H1 (cell line): ENCODE results near the gene DTL. TPM values are rescaled to one million over a fixed set of nuclear protein-coding genes. Genes with fewer than 3 reads are reported as not detected.

ENCODE experiments used
- CTCF ChIA-PET: fragments of 300-600 bp; sonication (Branson Sonifier 250); formaldehyde crosslinking; loops from one replicate; lab custom pipeline; 2021; ENCODE audit not compliant: partially characterized antibody; lab: Charles Lee
- POLR2A ChIA-PET: fragments of 300-600 bp; sonication (Branson Sonifier 250); formaldehyde crosslinking; loops from one replicate; lab custom pipeline; 2021; ENCODE audit warnings: inconsistent platforms; ENCODE audit not compliant: partially characterized antibody; lab: Charles Lee
- DNase-seq, 2 experiments: peaks; one replicate each; pipeline versions ENCODE4 v3.0.0 to v3.0.0-alpha.2; 2010 to 2022; ENCODE audit warnings: low spot score in 2 of 2, low read depth in 1 of 2, mixed read lengths in 1 of 2
- FAIRE-seq: peaks from 2 replicates; lab custom pipeline; 2011; peaks lifted over from hg19 to GRCh38; lab: Jason Lieb, UNC
- H2AFZ ChIP-seq: 2 replicates; pipeline ENCODE4 v1.8.1; 2012; ENCODE audit warnings: low read length, inconsistent platforms
- H2AK5ac ChIP-seq: 2 replicates; pipeline ENCODE4 v1.6.1; 2013; ENCODE audit warnings: low read depth, low read length
- H2BK120ac ChIP-seq: replicated peaks from 2 replicates; pipeline ENCODE3; 2013; ENCODE audit warnings: low read depth, low read length, inconsistent platforms
- H2BK12ac ChIP-seq: 2 replicates; pipeline ENCODE4 v1.6.1; 2013; ENCODE audit warnings: low read depth, low read length
- H2BK15ac ChIP-seq: 2 replicates; pipeline ENCODE4 v1.6.1; 2013; ENCODE audit warnings: low read length
- H2BK20ac ChIP-seq: 2 replicates; pipeline ENCODE4 v1.6.1; 2013; ENCODE audit warnings: low read length
- H2BK5ac ChIP-seq: 2 replicates; pipeline ENCODE4 v1.6.1; 2013; ENCODE audit warnings: low read depth, low read length
- H3K14ac ChIP-seq: 2 replicates; pipeline ENCODE4 v1.6.1; 2013; ENCODE audit warnings: inconsistent platforms; ENCODE audit not compliant: insufficient read length
- H3K18ac ChIP-seq: 2 replicates; pipeline ENCODE4 v1.6.1; 2013; ENCODE audit warnings: low read length; ENCODE audit errors: extremely low read depth
- H3K23ac ChIP-seq: 2 replicates; pipeline ENCODE4 v1.6.1; 2013; ENCODE audit warnings: inconsistent platforms; ENCODE audit not compliant: insufficient read length
- H3K23me2 ChIP-seq: 2 replicates; pipeline ENCODE4 v1.6.1; 2013; ENCODE audit warnings: low read depth, low read length
- H3K27ac ChIP-seq: 2 replicates; pipeline ENCODE4 v1.6.1; 2011; ENCODE audit warnings: low read depth, low read length, inconsistent platforms
- H3K27me3 ChIP-seq, 4 experiments: replicated peaks in 1 of 4; 1 replicate in 1 of 4; 2 replicates in 3 of 4; pipeline versions ENCODE4 v1.6.1 to v1.8.1; 2011 to 2013; ENCODE audit warnings: low read length in 3 of 4, mild to moderate bottlenecking in 3 of 4, inconsistent platforms in 2 of 4, mixed read lengths in 2 of 4, moderate library complexity in 1 of 4; ENCODE audit not compliant: control insufficient read depth in 3 of 4, insufficient read depth in 3 of 4; ENCODE audit errors: extremely low read depth in 1 of 4
- H3K36me3 ChIP-seq, 4 experiments: 2 replicates each; pipeline versions ENCODE4 v1.6.1 to v1.8.1; 2011 to 2013; ENCODE audit warnings: mild to moderate bottlenecking in 4 of 4, low read length in 3 of 4, moderate library complexity in 2 of 4, control low read depth in 1 of 4, inconsistent platforms in 1 of 4; ENCODE audit not compliant: insufficient read depth in 4 of 4, control insufficient read depth in 2 of 4
- H3K4ac ChIP-seq: replicated peaks from 2 replicates; pipeline ENCODE3; 2013; ENCODE audit warnings: low read length, low read depth, mixed read lengths, inconsistent platforms; ENCODE audit not compliant: insufficient read length
- H3K4me1 ChIP-seq, 4 experiments: replicated peaks in 1 of 4; 1 replicate in 1 of 4; 2 replicates in 3 of 4; pipeline versions ENCODE4 v1.6.1 to v1.8.1; 2011 to 2013; ENCODE audit warnings: low read length in 3 of 4, inconsistent platforms in 2 of 4, mixed read lengths in 1 of 4; ENCODE audit not compliant: insufficient read depth in 4 of 4, control insufficient read depth in 3 of 4
- H3K4me2 ChIP-seq, 2 experiments: 2 replicates each; pipeline versions ENCODE4 v1.6.1 to v1.8.1; 2011 to 2013; ENCODE audit warnings: low read depth in 2 of 2, low read length in 2 of 2, control low read depth in 1 of 2, inconsistent platforms in 1 of 2, mild to moderate bottlenecking in 1 of 2; ENCODE audit not compliant: insufficient read depth in 1 of 2
- H3K4me3 ChIP-seq, 4 experiments: fragments of 200-600, 300-600 bp in 1 of 4; sonication (generic), shearing (Covaris generic), sonication (Bioruptor Twin) in 1 of 4; 2 replicates each; pipeline versions ENCODE4 v1.5.1 to v1.8.1; 2011 to 2016; ENCODE audit warnings: low read length in 4 of 4, low read depth in 3 of 4, control low read depth in 2 of 4, inconsistent platforms in 2 of 4, mild to moderate bottlenecking in 2 of 4, mixed read lengths in 1 of 4, moderate library complexity in 1 of 4; ENCODE audit not compliant: insufficient read depth in 2 of 4; ENCODE audit errors: extremely low read depth in 1 of 4
- H3K56ac ChIP-seq: replicated peaks from 2 replicates; pipeline ENCODE3; 2013; ENCODE audit warnings: low read depth, mild to moderate bottlenecking, mixed read lengths, low read length, inconsistent platforms; ENCODE audit not compliant: insufficient read length
- H3K79me1 ChIP-seq: 2 replicates; pipeline ENCODE4 v1.6.1; 2013; ENCODE audit warnings: low read depth, low read length, control low read depth
- H3K79me2 ChIP-seq, 2 experiments: 2 replicates each; pipeline versions ENCODE4 v1.6.1 to v1.8.1; 2012 to 2013; ENCODE audit warnings: low read length in 2 of 2, mild to moderate bottlenecking in 2 of 2, inconsistent platforms in 1 of 2; ENCODE audit not compliant: insufficient read depth in 2 of 2, control insufficient read depth in 1 of 2
- H3K9ac ChIP-seq, 4 experiments: replicated peaks in 1 of 4; 1 replicate in 1 of 4; 2 replicates in 3 of 4; pipeline versions ENCODE4 v1.6.1 to v1.8.1; 2011 to 2013; ENCODE audit warnings: low read depth in 3 of 4, low read length in 3 of 4, control low read depth in 2 of 4, mild to moderate bottlenecking in 2 of 4, moderate library complexity in 2 of 4, inconsistent platforms in 1 of 4; ENCODE audit errors: extremely low read depth in 1 of 4
- H3K9me3 ChIP-seq, 2 experiments: 2 replicates each; pipeline versions ENCODE4 v1.6.1 to v1.8.1; 2012 to 2013; ENCODE audit warnings: mild to moderate bottlenecking in 2 of 2, moderate library complexity in 2 of 2, control low read depth in 1 of 2, inconsistent platforms in 1 of 2, low read depth in 1 of 2, low read length in 1 of 2, mixed read lengths in 1 of 2; ENCODE audit not compliant: insufficient read depth in 2 of 2
- H4K20me1 ChIP-seq, 2 experiments: replicated peaks in 1 of 2; 2 replicates each; pipeline versions ENCODE3 to v1.8.1; 2011 to 2013; ENCODE audit warnings: inconsistent platforms in 2 of 2, low read length in 2 of 2, mild to moderate bottlenecking in 1 of 2; ENCODE audit not compliant: insufficient read depth in 2 of 2, control insufficient read depth in 1 of 2
- H4K5ac ChIP-seq: 2 replicates; pipeline ENCODE4 v1.6.1; 2013; ENCODE audit warnings: low read length, low read depth, mixed read lengths, inconsistent platforms; ENCODE audit not compliant: insufficient read length
- H4K8ac ChIP-seq: 2 replicates; pipeline ENCODE4 v1.8.0; 2013; ENCODE audit warnings: mild to moderate bottlenecking, moderate library complexity, low read length, inconsistent platforms; ENCODE audit not compliant: insufficient read depth; ENCODE audit errors: extremely low read depth
- H4K91ac ChIP-seq: replicated peaks from 2 replicates; pipeline ENCODE3; 2013; ENCODE audit warnings: low read length, mixed read lengths, inconsistent platforms; ENCODE audit not compliant: insufficient read length
- ASH2L ChIP-seq: fragments of 200-600, 300-600 bp; sonication (generic); IDR thresholded peaks from one replicate; pipeline ENCODE4 v1.7.1; 2017; ENCODE audit warnings: low read length
- CHD2 ChIP-seq: IDR thresholded peaks from 2 replicates; pipeline ENCODE4 v1.6.1; 2012; ENCODE audit warnings: low read length, improper control_type of control experiment
- E2F6 ChIP-seq: IDR thresholded peaks from 2 replicates; pipeline ENCODE4 v1.6.1; 2012; ENCODE audit warnings: inconsistent platforms
- EZH2 ChIP-seq: fragments of 200-600 bp; sonication (generic); IDR thresholded peaks from 2 replicates; pipeline ENCODE4 v1.7.1; 2012; ENCODE audit warnings: low read depth, mild to moderate bottlenecking, moderate library complexity, low read length, inconsistent platforms; ENCODE audit not compliant: severe bottlenecking
- FOSL1 ChIP-seq: IDR thresholded peaks from 2 replicates; pipeline ENCODE4 v1.6.1; 2011; ENCODE audit warnings: mild to moderate bottlenecking, low read depth, low read length, moderate library complexity; ENCODE audit not compliant: insufficient read depth
- KDM4A ChIP-seq: IDR thresholded peaks from one replicate; pipeline ENCODE4 v1.7.1; 2012; ENCODE audit warnings: low read depth, mild to moderate bottlenecking, moderate library complexity, low read length, inconsistent platforms; ENCODE audit not compliant: severe bottlenecking
- MAX ChIP-seq: IDR thresholded peaks from 2 replicates; pipeline ENCODE4 v1.6.1; 2012; ENCODE audit warnings: inconsistent platforms
- NANOG ChIP-seq: IDR thresholded peaks from 2 replicates; pipeline ENCODE4 v1.6.1; 2011; ENCODE audit warnings: low read length, low read depth, mild to moderate bottlenecking, inconsistent platforms; ENCODE audit not compliant: insufficient read depth, poor library complexity, severe bottlenecking
- SAP30 ChIP-seq: fragments of 300-600 bp; sonication (generic); IDR thresholded peaks from 2 replicates; pipeline ENCODE4 v1.7.1; 2012; ENCODE audit warnings: low read length, moderate library complexity, mild to moderate bottlenecking, inconsistent platforms; ENCODE audit not compliant: insufficient read depth, insufficient replicate concordance
- SIN3A ChIP-seq, 2 experiments: IDR thresholded peaks in 1 of 2; conservative IDR thresholded peaks in 1 of 2; 2 replicates each; pipeline ENCODE4 v1.6.1; 2011 to 2012; ENCODE audit warnings: low read length in 2 of 2, improper control_type of control experiment in 1 of 2, low read depth in 1 of 2, mild to moderate bottlenecking in 1 of 2
- SP2 ChIP-seq: IDR thresholded peaks from 2 replicates; pipeline ENCODE4 v1.6.1; 2012; ENCODE audit warnings: mild to moderate bottlenecking, low read length, inconsistent platforms
- SUZ12 ChIP-seq: fragments of 200-600 bp; sonication (generic); IDR thresholded peaks from 2 replicates; pipeline ENCODE4 v1.6.1; 2012; ENCODE audit warnings: mild to moderate bottlenecking, inconsistent platforms, low read length, moderate library complexity, mixed read lengths
- ZNF274 ChIP-seq: IDR thresholded peaks from 2 replicates; pipeline ENCODE4 v1.7.0; 2012; ENCODE audit warnings: low read length, borderline replicate concordance; ENCODE audit errors: extremely low read depth
- WGBS, 2 experiments: shearing (Covaris generic) in 1 of 2; methylation state at CpG; one replicate each; pipeline versions ENCODE4 v1.1.6 to v1.1.7; 2013 to 2015; ENCODE audit warnings: low lambda C conversion rate in 2 of 2, mixed read lengths in 2 of 2, inconsistent platforms in 1 of 2, low coverage in 1 of 2, missing lambda C conversion rate in 1 of 2; ENCODE audit not compliant: insufficient replicate concordance in 2 of 2, insufficient coverage in 1 of 2, insufficient read length in 1 of 2; ENCODE audit errors: extremely low coverage in 1 of 2, missing lambda C conversion rate in 1 of 2; 5-methylcytosine and 5-hydroxymethylcytosine counted together
- polyA plus RNA-seq, 7 experiments: library from polyadenylated mRNA; depleted of rRNA in 3 of 7; stranded (reverse) in 5 of 7; unstranded in 2 of 7; fragments of >200 nt in 5 of 7; fragments of 200-250 nt in 2 of 7; gene quantifications; 1 replicate in 5 of 7; 2 replicates in 1 of 7; 4 replicates in 1 of 7; pipeline versions ENCODE4 v1.2.1 to v1.2.3, GENCODE V29; 2011 to 2013; ENCODE audit warnings: missing spikeins in 2 of 7, mixed read lengths in 2 of 7
- total RNA-seq: library from RNA; stranded (reverse); fragmentation: NEBNext Ultra II Directional; extraction: Animal tissue kit (Norgen Biotek cat#: 25700); gene quantifications from 2 replicates; pipeline ENCODE4 v1.2.1, GENCODE V29; 2021

DTL gene
- total and polyA plus RNA-seq, 2 of the 8 experiments (the other 6 are each of a cell fraction or from before 2014, with no cell fraction given) = 36.0 to 46.9 TPM

- FAIRE-seq (no peak), DNase-seq (no peak)
- H2BK120ac ChIP-seq = no peak overlapping the region
- no peak overlapping the region for H3K23ac ChIP-seq
- H2BK20ac ChIP-seq = no peak overlapping the region
- CTCF ChIA-PET = interaction anchor here (0.6 to 1.7 kb wide), 2 partner anchors 8 to 190 kb away, joined by 3 to 6 read pairs; no protein-coding TSS in a partner anchor
- H3K4me1 ChIP-seq = no peaks in the 10 kb centered on the region
- H4K20me1 ChIP-seq = no peaks in the 10 kb centered on the region
- H3K14ac ChIP-seq = no peak overlapping the region
- H3K4me2 ChIP-seq = no peak overlapping the region
- no peaks in the 10 kb centered on the region; the same call in 1 of the 2 replicates for H3K23me2 ChIP-seq
- H4K5ac ChIP-seq = no peak overlapping the region
- no peak overlapping the region for H2BK15ac ChIP-seq
- 92% methylated on average over 2 of the region's 2 CpGs; no CpG with 5 or more reads in 1 of the 2 experiments for WGBS, 2 experiments
- no peaks in the 10 kb centered on the region for H3K9me3 ChIP-seq
- H3K79me1 ChIP-seq = no peaks in the 10 kb centered on the region
- no peaks in the 10 kb centered on the region for H3K79me2 ChIP-seq
- H3K4ac ChIP-seq = no peak overlapping the region
- no peak overlapping the region for H2BK12ac ChIP-seq
- no peak overlapping the region for H4K8ac ChIP-seq
- H3K36me3 ChIP-seq = peaks cover 21 to 88% (median 50%) of the 10 kb centered on the region in 4 experiments
- no peak overlapping the region for H3K27ac ChIP-seq
- H3K9ac ChIP-seq = no peak overlapping the region
- POLR2A ChIA-PET = no interaction called here
- H3K27me3 ChIP-seq = no peaks in the 10 kb centered on the region
- H3K4me3 ChIP-seq = no peak overlapping the region
- no peak overlapping the region for H2BK5ac ChIP-seq
- no peak overlapping the region for H2AFZ ChIP-seq
- no peak overlapping the region for H3K56ac ChIP-seq
- no peak overlapping the region for H3K18ac ChIP-seq
- no peak overlapping the region for H2AK5ac ChIP-seq
- no peak overlapping the region for H4K91ac ChIP-seq
- TF ChIP-seq SIN3A (conservative IDR thresholded peaks at IDR 0.05 in 1 of 2, IDR thresholded peaks at IDR 0.05 in 1 of 2; ENCODE audit: low read depth in 1 of 2, low read length in 2 of 2) = no peak
- no peak for TF ChIP-seq MAX
- no peak for TF ChIP-seq SP2
- no peak for TF ChIP-seq FOSL1
- no peak for TF ChIP-seq SAP30
- TF ChIP-seq SUZ12 = no peak
- TF ChIP-seq KDM4A = no peak
- TF ChIP-seq ASH2L = no peak
- TF ChIP-seq NANOG = no peak
- no peak for TF ChIP-seq EZH2
- TF ChIP-seq ZNF274 = no peak
- TF ChIP-seq CHD2 = no peak
- no peak for TF ChIP-seq E2F6
These were observed 43.3 kb downstream of the DTL start for GRCh38 chr1:212078826-212079225.
